MM.1S (cell line): ENCODE measurements around the gene GALNT10.

Experiments used
- DNase-seq: peaks from one replicate; pipeline ENCODE4 v3.0.0-alpha.2; 2015
- H2AFZ ChIP-seq: fragments of 300-600 bp; sonication (generic); 2 replicates; pipeline ENCODE4 v1.6.0; 2016; ENCODE audit warnings: antibody characterized with exemption, low read length
- H3F3A ChIP-seq: fragments of 300-600 bp; sonication (generic); 2 replicates; pipeline ENCODE4 v1.6.1; 2016; ENCODE audit warnings: mild to moderate bottlenecking, antibody characterized with exemption, low read length, moderate library complexity, mixed read lengths; ENCODE audit not compliant: insufficient read depth
- H3K27ac ChIP-seq: fragments of 300-600 bp; sonication (generic); 2 replicates; pipeline ENCODE4 v1.5.1; 2016; ENCODE audit warnings: mild to moderate bottlenecking, low read length
- H3K27me3 ChIP-seq: fragments of 300-600 bp; sonication (generic); replicated peaks from 2 replicates; pipeline ENCODE4 v1.6.0; 2016; ENCODE audit warnings: low read length; ENCODE audit not compliant: insufficient read depth
- H3K36me3 ChIP-seq: fragments of 300-600 bp; sonication (generic); replicated peaks from 2 replicates; pipeline ENCODE4 v1.6.1; 2016; ENCODE audit warnings: mild to moderate bottlenecking, low read length, mixed read lengths; ENCODE audit not compliant: insufficient read depth
- H3K4me1 ChIP-seq: fragments of 300-600 bp; sonication (generic); 2 replicates; pipeline ENCODE4 v1.6.1; 2016; ENCODE audit warnings: low read length, mixed read lengths
- H3K4me2 ChIP-seq: fragments of 300-600 bp; sonication (generic); 2 replicates; pipeline ENCODE4 v1.6.0; 2016; ENCODE audit warnings: low read depth, low read length
- H3K4me3 ChIP-seq: fragments of 300-600 bp; sonication (generic); 2 replicates; pipeline ENCODE4 v1.5.1; 2016; ENCODE audit warnings: low read length, mixed read lengths
- H3K79me2 ChIP-seq: fragments of 300-600 bp; sonication (generic); 2 replicates; pipeline ENCODE4 v1.6.1; 2016; ENCODE audit warnings: mixed run types, low read length, mixed read lengths
- H3K9ac ChIP-seq: fragments of 300-600 bp; sonication (generic); 2 replicates; pipeline ENCODE4 v1.6.1; 2016; ENCODE audit warnings: low read length, mixed read lengths
- H3K9me2 ChIP-seq: fragments of 300-600 bp; sonication (generic); replicated peaks from 2 replicates; pipeline ENCODE4 v1.6.1; 2016; ENCODE audit warnings: mild to moderate bottlenecking, low read length, mixed read lengths; ENCODE audit not compliant: insufficient read depth
- H3K9me3 ChIP-seq: fragments of 300-600 bp; sonication (generic); replicated peaks from 2 replicates; pipeline ENCODE4 v1.6.1; 2016; ENCODE audit warnings: mild to moderate bottlenecking, low read length, mixed read lengths; ENCODE audit not compliant: insufficient read depth
- H4K20me1 ChIP-seq: fragments of 300-600 bp; sonication (generic); 2 replicates; pipeline ENCODE4 v1.6.1; 2016; ENCODE audit warnings: mild to moderate bottlenecking, low read length, moderate library complexity, mixed read lengths; ENCODE audit not compliant: insufficient read depth
- CTCF ChIP-seq: fragments of 300-600 bp; sonication (generic); IDR thresholded peaks from 2 replicates; pipeline ENCODE4 v1.5.1; 2016; ENCODE audit warnings: antibody characterized with exemption, low read length, mixed read lengths
- EZH2 ChIP-seq: fragments of 300-600 bp; sonication (generic); optimal IDR thresholded peaks from 2 replicates; pipeline ENCODE3; 2017; ENCODE audit warnings: low read depth, mild to moderate bottlenecking, antibody characterized with exemption, low read length, mixed read lengths
- EZH2phosphoT487 ChIP-seq: fragments of 300-600 bp; sonication (generic); IDR thresholded peaks from 2 replicates; pipeline ENCODE4 v1.6.1; 2018; ENCODE audit warnings: antibody characterized with exemption, low read length

GALNT10 gene

GRCh38 chr5:154390746-154391359 lies 200.3 kb downstream of the GALNT10 start:
- Histone ChIP-seq H3K9ac (no peak overlapping the region), H3K4me2 (no peak overlapping the region), H2AFZ (no peak overlapping the region), H3K36me3 (0 out of 2 replicates have a peak, but pooled peaks cover 3% of the 10 kb centered on the region), H4K20me1 (no peaks in the 10 kb centered on the region), H3K27ac (no peak overlapping the region), H3K9me2 (no peaks in the 10 kb centered on the region), H3K4me3 (no peak overlapping the region), H3K27me3 (no peaks in the 10 kb centered on the region), H3F3A (peaks cover 15% of the 10 kb centered on the region), H3K4me1 (peaks cover 21% of the 10 kb centered on the region), H3K9me3 (no peaks in the 10 kb centered on the region), H3K79me2 (no peaks in the 10 kb centered on the region)
- TF ChIP-seq CTCF, result no peak
- TF ChIP-seq EZH2phosphoT487, result no peak
- no peak for TF ChIP-seq EZH2
- no peak for DNase-seq

GRCh38 chr5:154391788-154392187 lies 201.3 kb downstream of the GALNT10 start:
- H4K20me1 ChIP-seq, result no peaks in the 10 kb centered on the region
- H3K27me3 ChIP-seq, result no peaks in the 10 kb centered on the region
- H3F3A ChIP-seq, result peaks cover 19% of the 10 kb centered on the region
- H3K9me3 ChIP-seq, result no peaks in the 10 kb centered on the region
- H3K9me2 ChIP-seq, result no peaks in the 10 kb centered on the region
- no peak for DNase-seq
- H3K4me2 ChIP-seq, result no peak overlapping the region
- H3K79me2 ChIP-seq, result no peaks in the 10 kb centered on the region
- TF ChIP-seq CTCF (no peak), EZH2 (no peak), EZH2phosphoT487 (no peak)
- H3K27ac ChIP-seq, result no peak overlapping the region
- H3K4me1 ChIP-seq, result peaks cover 29% of the 10 kb centered on the region
- H3K4me3 ChIP-seq, result no peak overlapping the region
- H3K9ac ChIP-seq, result no peak overlapping the region
- H3K36me3 ChIP-seq, result 0 out of 2 replicates have a peak, but pooled peaks cover 3% of the 10 kb centered on the region
- H2AFZ ChIP-seq, result no peak overlapping the region

GRCh38 chr5:154393850-154394249 lies 203.3 kb downstream of the GALNT10 start:
- Histone ChIP-seq H4K20me1 (no peaks in the 10 kb centered on the region), H3K36me3 (no peaks in the 10 kb centered on the region), H3K9me3 (no peaks in the 10 kb centered on the region), H3K79me2 (no peaks in the 10 kb centered on the region), H3K9me2 (no peaks in the 10 kb centered on the region), H2AFZ (no peak overlapping the region), H3K4me2 (no peak overlapping the region), H3K27ac (no peak overlapping the region), H3K4me3 (no peak overlapping the region), H3F3A (peaks cover 19% of the 10 kb centered on the region), H3K27me3 (no peaks in the 10 kb centered on the region), H3K4me1 (peaks cover 34% of the 10 kb centered on the region), H3K9ac (no peak overlapping the region)
- DNase-seq, result no peak
- TF ChIP-seq CTCF (no peak), EZH2phosphoT487 (no peak), EZH2 (no peak)
